BJ (cell line): ENCODE measurements around the gene MAFF. TPM values are rescaled to one million over a fixed set of nuclear protein-coding genes. Genes with fewer than 3 reads are reported as not detected.

Experiments used
- CTCF ChIA-PET: fragments of 350-600 bp; formaldehyde crosslinking; extraction: SDS; loops from one replicate; lab custom pipeline; 2021; ENCODE audit warnings: antibody characterized with exemption, inconsistent platforms; lab: Yijun Ruan, JAX
- POLR2A ChIA-PET: fragments of 300-600 bp; sonication (Branson Sonifier 250); formaldehyde crosslinking; extraction: SDS; loops from one replicate; lab custom pipeline; 2021; ENCODE audit warnings: antibody characterized with exemption; lab: Charles Lee
- DNase-seq: peaks from one replicate; pipeline ENCODE4 v3.0.0-alpha.2; 2011; ENCODE audit warnings: low read depth
- H3K27me3 ChIP-seq: 2 replicates; pipeline ENCODE4 v1.6.0; 2011; ENCODE audit warnings: low read length; ENCODE audit not compliant: control insufficient read depth, insufficient read depth
- H3K36me3 ChIP-seq: 2 replicates; pipeline ENCODE4 v1.5.1; 2011; ENCODE audit warnings: low read length; ENCODE audit not compliant: control insufficient read depth, insufficient read depth
- H3K4me3 ChIP-seq: 2 replicates; pipeline ENCODE4 v1.5.1; 2011; ENCODE audit warnings: low read depth, mild to moderate bottlenecking, control low read depth, low read length
- CTCF ChIP-seq: IDR thresholded peaks from 2 replicates; pipeline ENCODE4 v1.5.1; 2011; ENCODE audit warnings: low read depth, mild to moderate bottlenecking, control low read depth, inconsistent platforms, low read length, moderate library complexity; ENCODE audit not compliant: insufficient read depth
- polyA plus RNA-seq: library from polyadenylated mRNA; depleted of rRNA; stranded (reverse); fragments of >200 nt; gene quantifications from 2 replicates; pipeline ENCODE4 v1.2.3, GENCODE V29; 2011

MAFF gene
- polyA plus RNA-seq, 1 experiment: 14.8 TPM

DNA sequence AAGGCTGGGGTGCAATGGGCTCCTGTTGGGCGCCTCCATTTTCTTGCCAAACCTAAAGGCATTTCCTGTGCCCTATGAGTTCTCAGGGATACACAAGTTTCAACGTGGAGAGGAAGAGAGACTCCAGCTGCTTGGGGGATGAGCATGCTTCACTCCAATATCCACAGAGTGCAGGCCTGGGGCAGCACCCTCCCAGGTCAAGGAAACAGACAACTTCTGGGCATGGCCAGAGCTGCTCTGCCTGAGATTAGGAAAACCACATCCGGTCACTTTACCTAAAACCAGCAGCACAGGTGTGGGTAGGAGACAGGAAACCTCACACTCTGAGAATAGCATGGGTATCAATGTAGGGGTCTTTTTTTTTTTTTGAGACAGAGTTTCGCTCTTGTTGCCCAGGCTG, 42.3 kb downstream of the MAFF start:
- POLR2A ChIA-PET: no interaction called here
- Histone ChIP-seq H3K27me3 (no peaks in the 10 kb centered on the region), H3K36me3 (peaks cover 29% of the 10 kb centered on the region), H3K4me3 (no peak overlapping the region)
- CTCF ChIA-PET: no interaction called here
- no peak for DNase-seq
- TF ChIP-seq CTCF: no peak

DNA sequence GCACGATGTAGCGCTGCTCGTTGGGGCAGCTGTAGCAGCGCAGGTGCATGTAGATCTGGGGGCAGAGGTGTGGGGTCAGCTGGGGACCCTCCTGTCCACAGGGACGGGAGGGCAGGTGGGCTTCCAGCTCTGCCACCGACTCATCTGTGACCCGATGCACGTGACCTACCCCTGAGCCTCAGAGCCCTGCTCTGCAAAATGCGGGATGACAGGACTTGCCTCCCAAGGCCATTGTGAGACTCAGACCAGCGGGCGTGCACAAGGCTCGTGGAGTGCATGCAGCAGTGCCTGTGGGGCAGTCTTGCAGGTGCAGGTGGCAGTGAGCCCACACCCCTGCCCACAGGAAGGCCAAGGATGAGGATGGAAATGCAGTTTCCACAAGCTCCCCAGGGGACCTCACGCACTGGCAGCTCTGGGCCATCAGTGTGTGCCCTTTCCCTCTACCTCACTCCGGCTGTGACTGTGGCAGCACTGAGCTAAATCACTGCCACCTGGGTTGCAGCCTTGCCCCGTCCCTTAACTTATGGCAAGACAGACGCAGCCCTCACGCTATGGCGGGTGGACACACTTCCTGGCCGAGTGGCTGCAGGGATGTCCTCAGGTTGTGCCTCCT, 44.4 kb downstream of the MAFF start:
- Histone ChIP-seq H3K27me3 (no peaks in the 10 kb centered on the region), H3K36me3 (peaks cover 32% of the 10 kb centered on the region), H3K4me3 (no peak overlapping the region)
- no peak for TF ChIP-seq CTCF
- CTCF ChIA-PET: no interaction called here
- POLR2A ChIA-PET: no interaction called here
- DNase-seq: no peak

GRCh38 chr22:38246692-38247091, 44.9 kb downstream of the MAFF start:
- no peak overlapping the region for H3K4me3 ChIP-seq
- no peak for DNase-seq
- no peaks in the 10 kb centered on the region for H3K27me3 ChIP-seq
- ChIA-PET POLR2A (no interaction called here), CTCF (no interaction called here)
- no peak for TF ChIP-seq CTCF
- H3K36me3 ChIP-seq: peaks cover 34% of the 10 kb centered on the region

DNA sequence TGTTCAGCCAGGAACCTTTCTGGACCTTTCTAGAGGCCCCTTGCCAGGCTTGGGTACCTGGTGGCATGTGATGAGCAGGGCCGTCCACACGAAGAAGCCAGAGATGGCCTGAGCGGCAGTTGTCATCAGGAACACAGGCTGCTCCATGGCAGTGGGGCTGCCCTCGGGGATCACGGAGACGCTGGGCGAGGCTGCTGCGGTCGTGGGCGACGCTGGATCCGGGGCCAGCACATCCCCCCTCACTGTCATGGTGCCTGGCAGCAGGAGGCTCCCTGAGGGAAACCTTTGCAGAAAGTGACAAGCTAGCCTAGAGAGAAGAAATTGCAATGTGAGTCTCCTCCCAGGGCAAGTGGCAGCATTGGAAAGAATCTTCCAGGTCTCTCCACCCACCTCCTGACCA, 45.9 kb downstream of the MAFF start:
- Histone ChIP-seq H3K36me3 (peaks cover 32% of the 10 kb centered on the region), H3K27me3 (no peaks in the 10 kb centered on the region), H3K4me3 (no peak overlapping the region)
- ChIA-PET POLR2A (no interaction called here), CTCF (no interaction called here)
- DNase-seq: no peak
- no peak for TF ChIP-seq CTCF

GRCh38 chr22:38248280-38248679, 46.5 kb downstream of the MAFF start:
- no peak for TF ChIP-seq CTCF
- peaks cover 32% of the 10 kb centered on the region for H3K36me3 ChIP-seq
- H3K27me3 ChIP-seq: no peaks in the 10 kb centered on the region
- DNase-seq: no peak
- ChIA-PET POLR2A (no interaction called here), CTCF (no interaction called here)
- no peak overlapping the region for H3K4me3 ChIP-seq
